DND-41 (cell line): Measurements from ENCODE around the gene CCDC102B.

ENCODE experiments used
- ATAC-seq: fragments of 200-7000 bp; cut with Tn5 transposase; 3 replicates; pipeline ENCODE4 v1.9.1; 2021; ENCODE audit warnings: low read depth; ENCODE audit not compliant: insufficient read depth
- DNase-seq: peaks from one replicate; pipeline ENCODE4 v3.0.0-alpha.2; 2020
- H2AFZ ChIP-seq: 2 replicates; pipeline ENCODE4 v1.6.0; 2012; ENCODE audit warnings: low read depth, low read length
- H3K27ac ChIP-seq: 2 replicates; pipeline ENCODE4 v1.5.1; 2012; ENCODE audit warnings: low read length, inconsistent platforms
- H3K27me3 ChIP-seq: fragments of 200-600 bp; sonication (generic); 2 replicates; pipeline ENCODE4 v1.6.0; 2012; ENCODE audit warnings: low read length, mild to moderate bottlenecking, inconsistent platforms; ENCODE audit not compliant: insufficient read depth, poor library complexity
- H3K36me3 ChIP-seq: 2 replicates; pipeline ENCODE4 v1.5.1; 2012; ENCODE audit warnings: low read length, inconsistent platforms; ENCODE audit not compliant: insufficient read depth
- H3K4me1 ChIP-seq: 2 replicates; pipeline ENCODE4 v1.5.1; 2012; ENCODE audit warnings: mild to moderate bottlenecking, low read length; ENCODE audit not compliant: insufficient read depth
- H3K4me2 ChIP-seq: 2 replicates; pipeline ENCODE4 v1.6.0; 2012; ENCODE audit warnings: mild to moderate bottlenecking, moderate library complexity, low read length, inconsistent platforms; ENCODE audit not compliant: insufficient read depth
- H3K4me3 ChIP-seq, 2 experiments: fragments of 200-600 bp in 1 of 2; shearing (Covaris generic) in 1 of 2; 2 replicates each; pipeline ENCODE4 v1.5.1; 2012 to 2016; ENCODE audit warnings: inconsistent platforms in 2 of 2, low read length in 2 of 2, mild to moderate bottlenecking in 2 of 2, low read depth in 1 of 2, moderate library complexity in 1 of 2
- H3K79me2 ChIP-seq: 2 replicates; pipeline ENCODE4 v1.6.0; 2012; ENCODE audit warnings: low read length, inconsistent platforms; ENCODE audit not compliant: insufficient read depth
- H3K9ac ChIP-seq: 2 replicates; pipeline ENCODE4 v1.6.0; 2012; ENCODE audit warnings: low read depth, mild to moderate bottlenecking, inconsistent platforms, low read length, moderate library complexity
- H3K9me3 ChIP-seq: 2 replicates; pipeline ENCODE4 v1.5.1; 2012; ENCODE audit warnings: low read length, moderate library complexity, mild to moderate bottlenecking, inconsistent platforms; ENCODE audit not compliant: insufficient read depth, severe bottlenecking
- H4K20me1 ChIP-seq: 2 replicates; pipeline ENCODE4 v1.6.0; 2012; ENCODE audit warnings: low read length; ENCODE audit not compliant: insufficient read depth
- EZH2 ChIP-seq: IDR thresholded peaks from 3 replicates; pipeline ENCODE4 v1.6.1; 2012; ENCODE audit warnings: borderline replicate concordance, low read depth, mild to moderate bottlenecking, moderate library complexity, low read length, inconsistent platforms; ENCODE audit not compliant: severe bottlenecking
- TF ChIP-seq, protein P1 (sequence below): IDR thresholded peaks from 2 replicates; pipeline ENCODE4 v1.5.1; 2012; ENCODE audit warnings: borderline replicate concordance, low read length, moderate library complexity, mild to moderate bottlenecking; ENCODE audit not compliant: poor library complexity, severe bottlenecking; ENCODE audit errors: extremely low read depth

CCDC102B gene

DNA sequence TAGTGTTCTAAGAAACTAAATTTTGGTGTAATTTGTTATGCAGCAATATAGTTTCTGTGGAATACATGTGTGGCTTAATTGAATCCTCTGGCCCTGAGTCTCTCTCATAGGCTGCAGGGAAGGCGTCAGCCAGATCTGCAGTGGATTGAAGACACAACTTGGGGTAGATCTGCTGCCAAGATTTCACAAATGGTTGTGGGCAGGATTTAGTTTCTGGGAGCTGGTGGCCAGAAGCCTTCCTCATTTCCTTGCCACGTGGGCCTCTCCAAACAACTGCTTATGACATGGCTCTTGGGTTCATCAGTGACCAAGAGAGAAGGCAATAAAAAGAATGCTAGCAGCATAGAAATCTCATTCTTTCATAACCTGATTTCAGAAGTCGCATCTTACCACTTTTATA lies 28.2 kb downstream of the CCDC102B start:
- Histone ChIP-seq H3K27me3 (no peaks in the 10 kb centered on the region), H2AFZ (no peak overlapping the region), H3K79me2 (no peaks in the 10 kb centered on the region), H3K9me3 (no peaks in the 10 kb centered on the region), H3K27ac (no peak overlapping the region), H3K9ac (no peak overlapping the region), H4K20me1 (no peaks in the 10 kb centered on the region), H3K4me3 (no peak overlapping the region), H3K4me2 (no peak overlapping the region), H3K4me1 (no peaks in the 10 kb centered on the region), H3K36me3 (no peaks in the 10 kb centered on the region)
- TF ChIP-seq, protein P1, sequence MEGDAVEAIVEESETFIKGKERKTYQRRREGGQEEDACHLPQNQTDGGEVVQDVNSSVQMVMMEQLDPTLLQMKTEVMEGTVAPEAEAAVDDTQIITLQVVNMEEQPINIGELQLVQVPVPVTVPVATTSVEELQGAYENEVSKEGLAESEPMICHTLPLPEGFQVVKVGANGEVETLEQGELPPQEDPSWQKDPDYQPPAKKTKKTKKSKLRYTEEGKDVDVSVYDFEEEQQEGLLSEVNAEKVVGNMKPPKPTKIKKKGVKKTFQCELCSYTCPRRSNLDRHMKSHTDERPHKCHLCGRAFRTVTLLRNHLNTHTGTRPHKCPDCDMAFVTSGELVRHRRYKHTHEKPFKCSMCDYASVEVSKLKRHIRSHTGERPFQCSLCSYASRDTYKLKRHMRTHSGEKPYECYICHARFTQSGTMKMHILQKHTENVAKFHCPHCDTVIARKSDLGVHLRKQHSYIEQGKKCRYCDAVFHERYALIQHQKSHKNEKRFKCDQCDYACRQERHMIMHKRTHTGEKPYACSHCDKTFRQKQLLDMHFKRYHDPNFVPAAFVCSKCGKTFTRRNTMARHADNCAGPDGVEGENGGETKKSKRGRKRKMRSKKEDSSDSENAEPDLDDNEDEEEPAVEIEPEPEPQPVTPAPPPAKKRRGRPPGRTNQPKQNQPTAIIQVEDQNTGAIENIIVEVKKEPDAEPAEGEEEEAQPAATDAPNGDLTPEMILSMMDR: no peak
- no peak for TF ChIP-seq EZH2
- ATAC-seq (no peak), DNase-seq (no peak)

DNA sequence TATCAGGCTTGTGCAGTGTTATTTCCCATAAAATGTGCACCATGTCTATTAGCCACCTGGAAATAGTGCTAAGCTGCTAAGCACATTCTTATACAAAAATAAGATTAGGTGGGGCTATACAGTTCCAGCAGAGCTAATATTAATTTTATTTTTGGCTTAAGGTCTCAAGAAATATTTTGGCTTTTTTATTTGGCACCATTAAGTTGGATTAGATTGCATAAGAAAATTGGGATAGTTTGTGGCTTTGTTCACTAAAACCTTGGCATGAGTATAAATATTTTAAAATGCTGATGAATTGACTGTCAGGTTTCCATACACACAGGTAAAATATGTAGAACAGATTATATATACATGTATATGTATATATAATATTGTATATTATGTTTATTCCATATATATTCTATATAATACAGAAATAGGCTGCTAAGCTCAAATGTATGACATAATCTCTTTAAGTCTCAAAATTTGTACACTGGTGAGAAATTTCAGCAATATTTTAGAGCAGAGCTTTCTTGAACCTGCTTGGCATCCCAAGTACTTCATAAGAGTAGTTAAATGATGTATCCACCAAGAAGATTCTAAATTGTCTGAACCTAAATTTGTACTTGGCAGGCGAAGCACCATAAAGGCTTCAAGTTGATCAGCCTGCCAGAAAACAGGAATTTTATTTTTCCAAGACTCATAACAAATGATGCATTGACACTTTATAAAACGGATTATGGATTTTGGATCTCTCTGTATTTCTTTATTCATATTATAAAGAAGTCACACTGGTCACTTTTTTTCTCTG lies 32.6 kb downstream of the CCDC102B start:
- no peak for DNase-seq
- Histone ChIP-seq H4K20me1 (no peaks in the 10 kb centered on the region), H3K4me3 (no peak overlapping the region), H3K27ac (no peak overlapping the region), H3K9me3 (no peaks in the 10 kb centered on the region), H3K4me1 (no peaks in the 10 kb centered on the region), H3K4me2 (no peak overlapping the region), H3K9ac (no peak overlapping the region), H3K36me3 (no peaks in the 10 kb centered on the region), H2AFZ (no peak overlapping the region), H3K79me2 (no peaks in the 10 kb centered on the region), H3K27me3 (no peaks in the 10 kb centered on the region)
- TF ChIP-seq, protein P1: no peak
- TF ChIP-seq EZH2: no peak
- no peak for ATAC-seq

DNA sequence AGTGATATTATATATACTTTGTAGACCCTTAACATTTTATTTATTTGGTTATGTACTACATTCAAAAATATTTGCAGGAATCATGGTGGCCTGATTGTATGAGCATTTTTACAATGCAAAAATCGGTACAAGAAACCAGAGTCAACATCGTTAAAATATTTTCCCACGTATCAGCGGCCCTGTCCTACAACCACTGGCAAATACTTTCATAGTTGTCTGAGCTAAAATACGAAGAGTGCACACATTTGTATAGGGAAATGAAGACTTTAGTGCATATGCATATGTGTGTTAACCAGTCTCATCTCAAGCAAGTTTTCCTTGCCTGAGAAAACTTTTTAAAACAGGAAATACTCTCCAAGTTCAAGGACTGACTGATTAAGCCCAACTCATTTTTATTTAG lies 35.9 kb downstream of the CCDC102B start:
- H3K4me1 ChIP-seq: no peaks in the 10 kb centered on the region
- peaks cover 2% of the 10 kb centered on the region for H3K9me3 ChIP-seq
- H3K27me3 ChIP-seq: no peaks in the 10 kb centered on the region
- ATAC-seq (no peak), DNase-seq (no peak)
- no peak overlapping the region for H3K9ac ChIP-seq
- TF ChIP-seq, protein P1: no peak
- TF ChIP-seq EZH2: no peak
- H3K27ac ChIP-seq: no peak overlapping the region
- no peak overlapping the region for H2AFZ ChIP-seq
- H4K20me1 ChIP-seq: no peaks in the 10 kb centered on the region
- H3K4me2 ChIP-seq: no peak overlapping the region
- no peaks in the 10 kb centered on the region for H3K36me3 ChIP-seq
- no peak overlapping the region for H3K4me3 ChIP-seq
- H3K79me2 ChIP-seq: no peaks in the 10 kb centered on the region
